Cardiac fibroblast (primary cell): ENCODE results near the gene CDIPT.

Experiments used
- DNase-seq, 2 donors: peaks; one replicate each; pipeline versions ENCODE4 v3.0.0 to v3.0.0-alpha.2; 2010; ENCODE audit warnings: low read depth in 2 of 2
- H3K4me3 ChIP-seq, 2 donors: replicated peaks in 1 of 2; 1 replicate in 1 of 2; 2 replicates in 1 of 2; pipeline ENCODE4 v1.5.1; 2011; ENCODE audit warnings: low read depth in 2 of 2, low read length in 2 of 2, mild to moderate bottlenecking in 2 of 2, moderate library complexity in 1 of 2
- TF ChIP-seq, protein P1 (sequence below): IDR thresholded peaks from one replicate; pipeline ENCODE4 v1.5.1; 2011; ENCODE audit warnings: low read depth, mild to moderate bottlenecking, low read length, inconsistent platforms

Gene CDIPT

GRCh38 chr16:29815032-29815721, 47.8 kb downstream of the CDIPT start:
- peak overlapping the region; percentile 44 to 82 for H3K4me3 ChIP-seq
- DNase-seq = no peak
- TF ChIP-seq, protein P1, sequence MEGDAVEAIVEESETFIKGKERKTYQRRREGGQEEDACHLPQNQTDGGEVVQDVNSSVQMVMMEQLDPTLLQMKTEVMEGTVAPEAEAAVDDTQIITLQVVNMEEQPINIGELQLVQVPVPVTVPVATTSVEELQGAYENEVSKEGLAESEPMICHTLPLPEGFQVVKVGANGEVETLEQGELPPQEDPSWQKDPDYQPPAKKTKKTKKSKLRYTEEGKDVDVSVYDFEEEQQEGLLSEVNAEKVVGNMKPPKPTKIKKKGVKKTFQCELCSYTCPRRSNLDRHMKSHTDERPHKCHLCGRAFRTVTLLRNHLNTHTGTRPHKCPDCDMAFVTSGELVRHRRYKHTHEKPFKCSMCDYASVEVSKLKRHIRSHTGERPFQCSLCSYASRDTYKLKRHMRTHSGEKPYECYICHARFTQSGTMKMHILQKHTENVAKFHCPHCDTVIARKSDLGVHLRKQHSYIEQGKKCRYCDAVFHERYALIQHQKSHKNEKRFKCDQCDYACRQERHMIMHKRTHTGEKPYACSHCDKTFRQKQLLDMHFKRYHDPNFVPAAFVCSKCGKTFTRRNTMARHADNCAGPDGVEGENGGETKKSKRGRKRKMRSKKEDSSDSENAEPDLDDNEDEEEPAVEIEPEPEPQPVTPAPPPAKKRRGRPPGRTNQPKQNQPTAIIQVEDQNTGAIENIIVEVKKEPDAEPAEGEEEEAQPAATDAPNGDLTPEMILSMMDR = no peak

- TF ChIP-seq, protein P1 = no peak
- no peak for DNase-seq
- H3K4me3 ChIP-seq = no peak overlapping the region
Measured at GRCh38 chr16:29814592-29814991, 48.4 kb downstream of the CDIPT start.

- no peak overlapping the region for H3K4me3 ChIP-seq
- TF ChIP-seq, protein P1 = no peak
- DNase-seq = no peak
Measured at GRCh38 chr16:29813644-29814562, 49.1 kb downstream of the CDIPT start.

- peak overlapping the region; percentile 53 to 56 for H3K4me3 ChIP-seq
- DNase-seq = no peak
- TF ChIP-seq, protein P1 = no peak
Measured at GRCh38 chr16:29812754-29813643, 50.0 kb downstream of the CDIPT start.

DNA sequence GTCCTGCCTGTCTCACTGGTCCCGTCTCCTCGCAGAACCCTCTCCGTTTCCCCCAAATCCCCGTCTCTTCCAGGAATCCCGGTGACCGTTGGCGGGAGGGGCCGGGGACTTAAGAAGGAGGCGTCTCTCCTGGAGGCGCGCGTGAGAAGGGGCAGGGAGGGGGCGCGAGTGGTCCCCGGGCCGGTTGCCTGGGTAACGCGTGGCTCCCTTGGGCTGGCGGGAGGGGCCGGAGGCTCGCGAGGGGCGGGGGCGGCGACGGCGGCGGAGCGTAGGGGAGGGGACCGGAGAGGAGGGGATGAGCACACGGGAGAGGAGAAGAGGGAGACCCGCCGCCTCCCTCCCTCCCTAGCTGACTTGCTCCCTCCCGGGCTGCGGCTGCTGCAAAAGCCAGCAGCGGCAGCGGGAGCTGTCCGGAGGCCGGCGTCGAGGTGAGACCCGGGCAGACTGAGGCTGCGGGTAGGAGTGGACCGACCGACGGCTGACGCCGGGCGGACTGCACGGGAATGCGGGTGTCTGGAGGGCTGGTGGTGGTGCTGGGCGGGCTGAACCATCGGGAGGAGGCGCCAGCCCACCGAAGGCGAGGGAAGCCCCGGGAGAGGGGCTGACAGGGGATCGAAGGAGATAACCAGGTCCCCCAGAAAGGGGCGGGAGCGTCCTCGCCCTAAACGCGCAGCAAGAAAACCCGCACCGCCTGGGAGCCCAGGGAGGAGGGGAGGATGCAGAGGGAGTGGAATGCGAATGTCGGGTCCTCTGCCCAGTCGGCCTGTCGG, 50.9 kb downstream of the CDIPT start, which contains the start of gene PRRT2:
Gene PRRT2 (plus strand): TSS at position 298 of the 770 bp plus-strand sequence. CDS start 862 bp downstream, outside the sequence.
- H3K4me3 ChIP-seq = peak within 1 kb of the TSS; percentile 53 to 56
- TF ChIP-seq, protein P1 = no peak

More for the DNA sequence above, 50.9 kb downstream of the CDIPT start, which contains the start of gene PRRT2:
- DNase-seq = peak; percentile 35 to 52
